Muscle layer of colon (tissue), 2 donors: ENCODE data around the gene FAT3.

Experiments used
- H3K27ac ChIP-seq: one replicate; pipeline ENCODE4 v1.7.0; 2013; ENCODE audit warnings: low read depth, mild to moderate bottlenecking, low read length, moderate library complexity
- H3K27me3 ChIP-seq, 2 donors: one replicate each; pipeline ENCODE4 v1.7.0; 2013; ENCODE audit warnings: low read length in 2 of 2, mild to moderate bottlenecking in 2 of 2; ENCODE audit not compliant: insufficient read depth in 2 of 2, control insufficient read depth in 1 of 2
- H3K36me3 ChIP-seq: one replicate; pipeline ENCODE4 v1.7.0; 2013; ENCODE audit warnings: mild to moderate bottlenecking, low read length; ENCODE audit not compliant: insufficient read depth
- H3K4me1 ChIP-seq: one replicate; pipeline ENCODE4 v1.7.0; 2013; ENCODE audit warnings: mild to moderate bottlenecking, low read length; ENCODE audit not compliant: insufficient read depth
- H3K4me3 ChIP-seq, 2 donors: one replicate each; pipeline ENCODE4 v1.7.0; 2013; ENCODE audit warnings: low read length in 2 of 2, low read depth in 1 of 2, mild to moderate bottlenecking in 1 of 2, moderate library complexity in 1 of 2
- H3K9ac ChIP-seq: one replicate; pipeline ENCODE4 v1.7.0; 2013; ENCODE audit warnings: low read length
- H3K9me3 ChIP-seq: one replicate; pipeline ENCODE4 v1.7.0; 2013; ENCODE audit warnings: mild to moderate bottlenecking, low read length
- donor health status: abdominal sarcoma.
- donor health status: Adenocarcinoma of cecum.

Gene FAT3

DNA sequence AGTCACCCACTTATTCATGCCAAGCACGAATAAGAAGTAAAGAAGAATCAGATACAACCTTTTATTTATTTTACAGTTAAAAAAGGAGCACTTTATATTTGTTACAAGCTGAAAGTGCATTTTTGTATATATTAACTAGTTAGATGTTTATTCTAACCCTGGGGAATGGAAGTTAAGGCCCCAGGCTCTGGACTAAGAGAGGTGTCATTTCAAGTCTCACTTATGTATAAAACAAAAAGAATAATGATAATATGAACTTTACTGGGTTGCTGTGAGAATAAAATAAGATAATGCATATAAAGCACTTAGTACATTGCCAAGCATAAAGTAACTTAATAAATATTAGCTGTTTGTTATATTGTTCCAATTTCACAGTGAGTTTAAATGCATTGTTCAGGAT, 12.1 kb upstream of the FAT3 start:
- H3K9me3 ChIP-seq: no peaks in the 10 kb centered on the region
- no peaks in the 10 kb centered on the region for H3K4me1 ChIP-seq
- H3K9ac ChIP-seq: no peak overlapping the region
- no peak overlapping the region for H3K27ac ChIP-seq
- no peak overlapping the region for H3K4me3 ChIP-seq
- no peaks in the 10 kb centered on the region for H3K27me3 ChIP-seq
- no peaks in the 10 kb centered on the region for H3K36me3 ChIP-seq

DNA sequence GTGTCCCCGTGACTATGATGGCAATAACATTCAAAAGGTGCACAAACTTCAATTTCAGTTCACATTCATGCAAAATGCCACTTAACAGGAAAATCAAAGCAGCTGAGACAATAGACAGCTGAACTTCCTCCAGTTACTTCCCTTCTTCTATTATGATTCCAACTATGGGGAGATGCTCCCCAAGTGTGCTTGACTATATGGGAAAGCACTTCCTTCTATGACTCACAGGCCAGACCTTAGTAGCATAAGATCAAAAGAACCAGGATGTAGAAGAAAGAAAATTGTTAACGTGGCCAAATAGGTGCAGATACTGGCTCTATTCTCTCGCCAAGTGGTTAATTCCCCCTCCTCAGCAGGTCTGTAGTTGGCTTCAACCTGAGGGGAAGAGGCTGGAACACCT, 7.8 kb upstream of the FAT3 start:
- H3K27ac ChIP-seq: no peak overlapping the region
- no peaks in the 10 kb centered on the region for H3K9me3 ChIP-seq
- no peaks in the 10 kb centered on the region for H3K36me3 ChIP-seq
- H3K9ac ChIP-seq: no peak overlapping the region
- H3K4me1 ChIP-seq: no peaks in the 10 kb centered on the region
- H3K27me3 ChIP-seq: no peaks in the 10 kb centered on the region
- no peak overlapping the region for H3K4me3 ChIP-seq

DNA sequence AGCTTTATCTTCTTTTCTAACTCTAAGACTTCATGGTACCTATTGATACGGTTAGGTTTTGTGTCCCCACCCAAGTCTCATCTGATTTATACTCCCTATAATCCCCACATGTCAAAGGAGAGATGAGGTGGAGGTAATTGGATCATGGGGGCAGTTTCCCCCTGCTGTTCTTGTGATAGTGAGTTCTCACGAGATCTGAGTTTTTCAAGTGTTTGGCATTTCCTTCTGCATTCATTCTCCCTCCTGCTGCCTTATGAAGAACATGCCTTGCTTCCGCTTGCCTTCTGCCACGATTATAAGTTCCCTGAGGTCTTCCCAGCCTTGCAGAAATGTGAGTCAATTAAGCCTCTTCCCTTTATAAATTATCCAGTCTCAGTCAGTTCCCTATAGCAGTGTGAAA, 5.1 kb upstream of the FAT3 start:
- Histone ChIP-seq H3K36me3 (no peaks in the 10 kb centered on the region), H3K9ac (no peak overlapping the region), H3K27me3 (peaks cover 13 to 15% of the 10 kb centered on the region in 2 donors), H3K27ac (no peak overlapping the region), H3K4me1 (no peaks in the 10 kb centered on the region), H3K4me3 (no peak overlapping the region), H3K9me3 (no peaks in the 10 kb centered on the region)

DNA sequence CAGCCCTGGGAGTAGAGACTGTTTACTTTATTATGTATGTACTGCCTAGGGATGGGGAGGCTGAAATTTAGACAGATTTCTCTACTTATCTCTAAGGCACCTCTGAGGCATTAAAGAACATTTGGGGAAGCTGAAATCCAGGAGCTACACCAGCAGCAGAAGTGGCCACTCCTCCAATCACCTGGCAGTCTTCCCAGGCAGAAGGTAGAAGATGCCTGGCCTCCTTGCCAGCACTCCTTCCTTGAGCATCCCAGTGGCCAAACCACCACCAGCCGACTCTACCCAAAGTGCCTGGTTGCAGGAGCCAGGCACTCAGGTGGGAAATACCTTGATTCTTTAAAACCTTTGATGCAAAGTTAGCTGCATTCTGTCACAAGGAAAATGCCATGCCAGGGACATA, 1.9 kb upstream of the FAT3 start:
- Histone ChIP-seq H3K27ac (no peak overlapping the region), H3K9ac (no peak overlapping the region), H3K36me3 (no peaks in the 10 kb centered on the region), H3K9me3 (no peaks in the 10 kb centered on the region), H3K4me3 (no peak overlapping the region), H3K4me1 (peaks cover 6% of the 10 kb centered on the region), H3K27me3 (peaks cover 26 to 45% of the 10 kb centered on the region in 2 donors)

DNA sequence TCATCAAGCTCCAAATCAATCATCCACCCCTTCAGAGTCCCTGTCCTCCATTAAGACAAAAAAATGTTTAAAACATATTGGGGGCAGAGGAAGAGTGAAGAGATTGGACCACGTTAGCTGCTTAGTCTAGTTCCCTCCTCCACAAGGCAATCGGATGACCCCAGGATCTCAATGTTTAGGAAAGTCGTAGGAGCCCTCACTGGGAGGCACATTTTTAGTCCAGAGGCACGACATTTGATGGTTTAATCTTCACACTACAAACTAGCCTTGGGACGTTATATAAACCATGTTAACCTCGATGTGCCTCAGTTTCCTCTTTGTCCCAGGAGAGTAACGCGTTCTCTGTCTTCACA, 588 bp upstream of the FAT3 start:
- Histone ChIP-seq H3K27ac (no peak overlapping the region), H3K4me1 (peaks cover 6% of the 10 kb centered on the region), H3K9me3 (no peaks in the 10 kb centered on the region), H3K36me3 (no peaks in the 10 kb centered on the region), H3K4me3 (peak overlapping the region in 1 of 2 donors; percentile 50), H3K9ac (no peak overlapping the region), H3K27me3 (peaks cover 26 to 52% of the 10 kb centered on the region in 2 donors)

DNA sequence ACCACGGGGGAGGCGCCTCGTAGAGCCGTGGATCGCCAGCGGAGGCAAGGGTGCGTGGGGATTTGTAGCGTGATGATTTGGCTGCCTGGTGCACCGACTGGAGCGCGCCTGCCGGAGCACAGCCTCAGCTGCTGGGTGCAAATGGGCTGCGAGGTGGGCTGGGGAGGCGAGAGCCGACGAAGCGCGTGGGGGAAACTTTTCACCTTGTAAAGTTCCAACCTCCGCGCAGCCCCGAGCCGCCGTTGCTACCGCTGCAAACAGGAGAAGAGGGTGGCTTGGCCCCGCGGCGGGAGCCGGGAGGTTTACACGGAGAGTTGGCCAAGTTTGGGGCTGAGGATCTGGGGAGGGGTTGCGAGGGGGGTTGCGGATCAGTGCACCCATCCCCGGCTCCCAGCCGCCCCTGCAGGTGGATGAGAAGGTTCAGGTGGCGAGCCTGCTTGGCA, 528 bp downstream of the FAT3 start:
- Histone ChIP-seq H3K9ac (no peak overlapping the region), H3K27me3 (peaks cover 26 to 56% of the 10 kb centered on the region in 2 donors)

DNA sequence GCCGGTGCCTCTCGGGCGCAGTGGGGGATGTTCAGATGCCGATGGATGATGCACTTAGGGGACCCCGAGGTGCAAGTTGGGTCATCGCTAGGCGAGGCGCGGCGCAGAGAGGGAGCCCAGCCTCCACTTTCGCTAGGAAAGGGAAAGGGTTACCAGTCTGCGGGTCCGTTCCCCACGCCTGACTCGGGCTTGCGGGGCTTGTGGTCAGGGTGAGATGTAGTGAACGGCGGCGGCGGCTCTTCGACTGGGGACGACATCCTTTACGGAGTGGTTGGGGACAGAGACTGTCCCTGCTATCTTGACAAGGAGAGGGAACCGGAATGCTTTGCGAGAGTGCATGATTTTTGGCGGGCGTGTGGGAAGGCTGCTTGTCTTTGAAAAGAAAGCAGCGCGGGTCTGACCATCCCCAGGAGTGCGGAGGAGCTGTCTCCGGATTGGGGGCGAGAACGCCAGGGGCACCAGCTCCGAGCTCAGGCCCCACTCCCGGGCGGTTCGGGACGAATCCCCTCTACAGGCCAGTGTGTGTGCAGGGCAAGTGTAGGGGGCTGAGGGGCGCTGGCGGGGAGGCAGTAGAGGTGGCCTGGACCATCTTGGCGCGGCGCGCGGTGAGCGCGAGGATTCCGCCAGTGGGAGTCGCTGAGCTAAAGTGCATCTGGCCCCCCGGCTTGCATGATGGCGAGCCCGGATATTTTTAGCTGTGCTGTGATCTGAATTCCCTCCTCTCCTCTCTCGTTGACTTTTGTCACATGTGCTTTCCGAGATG, 1.1 kb downstream of the FAT3 start:
- H3K27ac ChIP-seq: no peak overlapping the region
- H3K9ac ChIP-seq: no peak overlapping the region
- H3K9me3 ChIP-seq: no peaks in the 10 kb centered on the region
- H3K27me3 ChIP-seq: peaks cover 26 to 56% of the 10 kb centered on the region in 2 donors
- peaks cover 6% of the 10 kb centered on the region for H3K4me1 ChIP-seq
- H3K4me3 ChIP-seq: peak overlapping the region; percentile 50 to 67
- H3K36me3 ChIP-seq: no peaks in the 10 kb centered on the region

More for the DNA sequence above, 528 bp downstream of the FAT3 start:
- no peaks in the 10 kb centered on the region for H3K9me3 ChIP-seq
- no peaks in the 10 kb centered on the region for H3K36me3 ChIP-seq
- H3K4me3 ChIP-seq: peak overlapping the region; percentile 50 to 67
- peaks cover 6% of the 10 kb centered on the region for H3K4me1 ChIP-seq
- no peak overlapping the region for H3K27ac ChIP-seq

DNA sequence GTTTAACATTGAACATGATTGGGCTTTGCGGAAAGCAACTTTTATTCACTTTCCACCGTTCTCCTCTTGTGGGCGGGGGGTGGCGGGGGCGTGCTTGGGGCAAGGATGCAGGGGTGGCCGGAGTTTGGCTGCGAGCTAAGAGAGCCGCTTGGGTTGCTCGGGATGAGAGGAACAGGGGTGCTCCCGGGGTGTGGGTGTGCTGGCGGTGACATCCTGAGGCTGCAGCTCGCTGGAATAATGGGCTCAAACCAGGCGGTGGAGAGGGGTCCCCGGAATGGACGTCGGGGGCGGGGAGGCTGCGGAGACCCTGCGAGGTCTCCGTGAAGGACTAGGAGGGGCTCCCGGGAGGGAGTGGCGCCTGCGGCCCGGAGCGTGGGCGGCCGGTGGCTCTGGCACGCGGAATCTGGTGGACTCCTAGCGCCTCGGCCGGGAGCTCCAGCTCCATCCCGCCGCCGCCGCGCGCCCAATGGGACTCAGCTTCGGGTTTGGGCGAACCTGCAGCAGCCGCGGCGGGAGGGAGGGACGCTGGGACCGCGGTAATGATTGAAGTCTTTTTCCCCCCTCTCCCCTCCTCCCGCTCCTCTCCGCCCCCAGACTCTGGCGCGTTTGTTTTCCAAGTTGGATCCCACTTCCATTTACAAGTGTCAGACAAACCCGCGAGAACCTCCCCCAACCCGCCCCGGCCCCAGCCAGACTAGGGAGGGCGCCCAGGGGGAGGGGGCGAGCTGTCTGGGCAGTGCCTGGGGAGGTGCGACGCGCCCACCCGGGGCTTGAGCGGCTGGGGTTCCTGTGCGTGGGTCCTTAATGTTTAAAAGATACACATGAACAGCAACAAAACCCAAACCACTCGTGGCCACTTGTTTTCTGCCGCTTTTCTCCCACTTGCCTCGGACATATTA, 2.0 kb downstream of the FAT3 start:
- no peaks in the 10 kb centered on the region for H3K9me3 ChIP-seq
- H3K27ac ChIP-seq: no peak overlapping the region
- H3K9ac ChIP-seq: no peak overlapping the region
- H3K4me3 ChIP-seq: peak overlapping the region in 1 of 2 donors; percentile 50
- no peaks in the 10 kb centered on the region for H3K36me3 ChIP-seq
- peaks cover 6% of the 10 kb centered on the region for H3K4me1 ChIP-seq
- H3K27me3 ChIP-seq: peaks cover 26 to 56% of the 10 kb centered on the region in 2 donors

DNA sequence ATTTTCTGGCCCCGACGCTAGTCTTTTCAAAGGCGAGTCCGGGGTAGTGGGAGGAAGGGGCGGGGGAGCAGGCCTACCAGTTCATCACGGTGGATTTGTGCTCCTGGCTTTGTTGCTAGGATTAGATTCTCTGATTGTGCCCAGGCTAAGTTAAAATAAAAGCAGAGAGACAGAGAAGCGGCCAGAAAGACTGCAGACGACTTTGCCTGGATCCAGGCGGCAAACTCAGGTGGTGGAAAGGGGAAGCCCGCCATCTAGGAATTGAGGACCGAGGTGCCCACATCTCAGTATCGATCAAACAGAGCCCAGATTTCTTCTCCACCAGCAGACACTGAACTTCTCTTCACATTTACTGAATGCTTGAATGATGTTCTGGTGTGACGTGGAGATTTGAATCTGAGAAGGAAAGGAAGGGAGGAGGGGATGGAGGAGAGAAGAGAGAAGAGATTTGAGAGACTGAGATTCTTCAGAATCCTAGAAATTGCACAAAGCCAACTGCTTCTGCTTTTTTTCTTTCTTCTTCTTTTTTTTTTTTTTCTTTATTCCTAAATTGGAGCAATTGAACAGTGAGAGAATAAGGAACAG, 2.7 kb downstream of the FAT3 start:
- Histone ChIP-seq H3K9me3 (no peaks in the 10 kb centered on the region), H3K27ac (no peak overlapping the region), H3K9ac (no peak overlapping the region), H3K27me3 (peaks cover 26 to 53% of the 10 kb centered on the region in 2 donors), H3K36me3 (no peaks in the 10 kb centered on the region), H3K4me1 (peaks cover 6% of the 10 kb centered on the region), H3K4me3 (no peak overlapping the region)

DNA sequence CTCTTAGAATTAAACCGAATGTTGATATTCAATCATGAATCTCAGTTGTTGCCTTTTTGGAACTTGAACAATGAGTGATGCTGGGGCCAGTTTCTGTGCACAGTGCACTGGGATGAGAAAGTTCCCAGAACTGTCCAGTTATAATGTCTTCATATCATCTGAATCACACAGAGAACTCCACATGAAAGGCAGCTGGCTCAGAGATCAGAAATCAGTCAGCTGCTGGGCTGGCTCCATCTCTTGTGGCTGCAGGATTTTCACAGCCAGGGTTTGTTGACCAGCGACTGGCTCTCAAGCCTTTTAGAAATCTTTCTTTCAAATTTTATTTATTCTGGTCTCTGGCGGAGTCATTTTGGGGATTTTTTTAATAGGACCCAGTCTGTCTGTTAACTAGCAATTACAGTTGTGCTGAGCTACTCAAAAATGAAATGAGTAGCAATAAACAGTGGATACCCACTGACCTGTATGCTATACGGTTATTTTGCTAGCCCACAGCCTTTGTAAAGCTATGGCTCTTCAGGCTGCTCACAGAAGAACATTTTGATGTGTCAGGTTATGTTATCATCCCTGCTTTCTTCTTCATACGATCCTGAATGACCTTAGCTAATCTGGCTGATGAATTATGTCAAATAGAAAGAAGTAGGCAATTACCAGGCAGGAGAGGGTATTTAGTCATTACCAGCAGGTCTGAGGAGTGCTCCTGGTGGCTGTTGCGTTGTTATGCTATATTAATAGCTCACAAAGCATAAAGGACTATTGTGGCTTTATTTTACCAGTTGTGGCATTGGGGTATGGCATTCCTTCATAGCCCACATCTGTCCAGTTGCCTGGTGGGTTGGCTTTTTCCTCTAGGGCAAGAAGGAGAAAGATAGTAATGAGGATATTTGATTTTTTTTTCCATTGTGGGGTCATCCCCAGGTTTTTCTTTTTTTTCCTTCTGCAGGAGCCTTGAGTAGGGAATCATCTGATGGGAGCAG, 3.6 kb downstream of the FAT3 start:
- peaks cover 24 to 44% of the 10 kb centered on the region in 2 donors for H3K27me3 ChIP-seq
- no peak overlapping the region for H3K9ac ChIP-seq
- H3K4me1 ChIP-seq: peaks cover 6% of the 10 kb centered on the region
- no peaks in the 10 kb centered on the region for H3K9me3 ChIP-seq
- no peaks in the 10 kb centered on the region for H3K36me3 ChIP-seq
- no peak overlapping the region for H3K4me3 ChIP-seq
- H3K27ac ChIP-seq: no peak overlapping the region
